Progenitor cell of endocrine pancreas (in vitro differentiated cells): ENCODE measurements around the gene FAM83B. TPM values are rescaled to one million over a fixed set of nuclear protein-coding genes. Genes with fewer than 3 reads are reported as not detected.
"Not testable (repeated sequence)": the region's sequence is repeated elsewhere in the genome, so short reads cannot be mapped to it uniquely, and the experiment has no call there.

Source experiments
- DNase-seq: peaks from one replicate; pipeline ENCODE4 v3.0.0; 2021; ENCODE audit warnings: low spot score; ENCODE audit not compliant: unreplicated experiment
- H3K27ac Mint-ChIP-seq: 2 replicates; pipeline ENCODE4 v1.8.0; 2021; ENCODE audit warnings: mild to moderate bottlenecking, moderate library complexity, mixed read lengths
- H3K27me3 Mint-ChIP-seq: 2 replicates; pipeline ENCODE4 v1.8.0; 2021; ENCODE audit warnings: mixed read lengths
- H3K36me3 Mint-ChIP-seq: 2 replicates; pipeline ENCODE4 v1.8.0; 2022; ENCODE audit warnings: mixed read lengths; ENCODE audit not compliant: insufficient read depth
- H3K4me1 Mint-ChIP-seq: 2 replicates; pipeline ENCODE4 v1.8.0; 2021; ENCODE audit warnings: low read depth, mixed read lengths
- H3K4me3 Mint-ChIP-seq: 2 replicates; pipeline ENCODE4 v1.8.0; 2021; ENCODE audit warnings: low read depth, mild to moderate bottlenecking, moderate library complexity, mixed read lengths
- H3K9me3 Mint-ChIP-seq: 2 replicates; pipeline ENCODE4 v1.8.0; 2021; ENCODE audit warnings: low read depth, mixed read lengths
- CTCF ChIP-seq: fragments of 200-600 bp; sonication (generic); IDR thresholded peaks from one replicate; pipeline ENCODE4 v1.5.0; 2021; ENCODE audit warnings: antibody characterized with exemption, mild to moderate bottlenecking; ENCODE audit not compliant: unreplicated experiment
- total RNA-seq: library from RNA; stranded (reverse); gene quantifications from 2 replicates; pipeline ENCODE4 v1.2.1, GENCODE V29; 2021

FAM83B gene
- total RNA-seq, 1 donor from 2014 or later, result 17.4 TPM

DNA sequence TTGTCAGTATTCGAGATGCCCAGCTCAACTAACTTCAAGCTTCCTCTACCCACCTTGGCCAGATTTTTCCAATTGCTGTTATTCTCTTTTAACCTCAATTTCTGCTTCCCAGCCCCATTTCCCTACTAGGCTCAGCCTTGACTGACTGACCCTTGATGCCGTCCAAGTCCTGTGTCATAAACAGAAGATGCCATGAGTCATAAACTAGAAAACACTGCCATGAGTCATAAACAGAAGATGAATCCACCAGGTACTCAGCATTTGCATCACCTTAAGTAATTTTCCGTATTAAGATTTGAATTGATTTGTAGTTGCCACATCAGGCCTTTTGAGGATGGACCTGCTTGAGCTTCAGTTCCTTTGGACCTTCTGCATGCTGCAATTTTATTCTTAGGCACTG, 123.8 kb downstream of the FAM83B start:
- no peak for TF ChIP-seq CTCF
- DNase-seq, result no peak
- no peak overlapping the region for H3K27ac Mint-ChIP-seq
- no peaks in the 10 kb centered on the region for H3K27me3 Mint-ChIP-seq
- no peaks in the 10 kb centered on the region for H3K36me3 Mint-ChIP-seq
- no peaks in the 10 kb centered on the region for H3K9me3 Mint-ChIP-seq
- no peak overlapping the region for H3K4me3 Mint-ChIP-seq
- H3K4me1 Mint-ChIP-seq, result no peaks in the 10 kb centered on the region

- TF ChIP-seq CTCF, result no peak
- H3K27me3 Mint-ChIP-seq, result no peaks in the 10 kb centered on the region
- no peaks in the 10 kb centered on the region for H3K9me3 Mint-ChIP-seq
- no peak overlapping the region for H3K4me3 Mint-ChIP-seq
- no peaks in the 10 kb centered on the region for H3K4me1 Mint-ChIP-seq
- no peaks in the 10 kb centered on the region for H3K36me3 Mint-ChIP-seq
- DNase-seq, result no peak
- H3K27ac Mint-ChIP-seq, result no peak overlapping the region
These were observed 125.3 kb downstream of the FAM83B start for GRCh38 chr6:54971825-54972224.

DNA sequence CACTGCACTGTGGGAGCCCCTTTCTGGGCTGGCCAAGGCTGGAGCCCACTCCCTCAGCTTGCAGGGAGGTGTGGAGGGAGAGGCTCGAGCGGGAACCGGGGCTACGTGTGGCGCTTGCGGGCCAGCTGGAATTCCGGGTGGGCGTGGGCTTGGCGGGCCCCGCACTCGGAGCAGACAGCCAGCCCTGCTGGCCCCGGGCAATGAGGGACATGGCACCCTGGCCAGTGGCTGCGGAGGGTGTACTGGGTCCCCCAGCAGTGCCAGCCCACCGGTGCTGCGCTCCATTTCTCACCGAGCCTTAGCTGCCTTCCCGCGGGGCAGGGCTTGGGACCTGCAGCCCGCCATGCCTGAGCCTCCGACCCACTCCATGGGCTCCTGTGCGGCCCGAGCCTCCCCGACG, 132.6 kb downstream of the FAM83B start:
- not testable (repeated sequence) for H3K4me3 Mint-ChIP-seq, H3K27ac Mint-ChIP-seq, H3K4me1 Mint-ChIP-seq, H3K9me3 Mint-ChIP-seq, DNase-seq, H3K36me3 Mint-ChIP-seq, H3K27me3 Mint-ChIP-seq

- H3K4me1 Mint-ChIP-seq, result no peaks in the 10 kb centered on the region
- no peaks in the 10 kb centered on the region for H3K36me3 Mint-ChIP-seq
- no peak for TF ChIP-seq CTCF
- no peak for DNase-seq
- no peaks in the 10 kb centered on the region for H3K27me3 Mint-ChIP-seq
- H3K27ac Mint-ChIP-seq, result no peak overlapping the region
- H3K9me3 Mint-ChIP-seq, result peaks cover 7% of the 10 kb centered on the region
- H3K4me3 Mint-ChIP-seq, result no peak overlapping the region
These were observed 134.1 kb downstream of the FAM83B start for GRCh38 chr6:54980511-54981275.

DNA sequence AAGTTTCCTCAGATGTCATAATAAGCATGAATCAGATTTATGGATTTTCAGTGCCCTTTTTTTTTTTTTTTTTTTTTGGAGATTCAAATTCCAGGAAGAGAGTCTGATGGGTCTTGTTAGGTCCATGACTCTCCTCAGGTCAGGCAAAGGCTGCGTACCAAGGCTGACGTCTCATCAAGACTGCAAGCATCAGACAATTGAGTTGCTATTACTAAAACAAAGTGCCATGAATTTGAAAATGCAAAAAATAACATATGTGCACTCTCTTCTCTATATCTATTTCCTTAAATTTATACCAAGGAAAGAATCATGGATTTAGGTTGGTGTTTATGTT, 134.7 kb downstream of the FAM83B start:
- Mint-ChIP-seq H3K9me3 (peaks cover 7% of the 10 kb centered on the region), H3K27me3 (no peaks in the 10 kb centered on the region), H3K36me3 (no peaks in the 10 kb centered on the region), H3K27ac (no peak overlapping the region), H3K4me3 (no peak overlapping the region), H3K4me1 (no peaks in the 10 kb centered on the region)
- no peak for DNase-seq
- no peak for TF ChIP-seq CTCF

DNA sequence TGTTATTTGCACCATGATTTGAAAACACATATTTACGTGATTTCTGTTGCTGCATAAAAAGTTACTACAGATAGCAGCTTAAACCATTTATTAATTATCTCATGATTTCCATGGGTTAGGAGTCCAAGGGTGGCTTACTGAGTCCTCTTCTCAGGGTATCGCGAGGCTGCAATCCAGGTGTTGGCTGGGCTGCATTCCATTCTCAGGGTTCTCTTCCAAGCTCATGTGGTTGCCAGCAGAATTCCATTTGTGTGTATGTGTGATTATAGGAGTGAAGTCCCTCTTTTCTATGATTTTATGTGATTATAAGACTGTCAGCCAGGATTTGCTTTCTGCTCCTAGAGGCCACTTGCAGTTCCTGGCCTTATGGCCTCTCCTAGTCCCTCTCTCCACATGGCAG, 135.1 kb downstream of the FAM83B start:
- Mint-ChIP-seq H3K4me1 (no peaks in the 10 kb centered on the region), H3K36me3 (no peaks in the 10 kb centered on the region), H3K27ac (no peak overlapping the region), H3K9me3 (peaks cover 10% of the 10 kb centered on the region), H3K4me3 (no peak overlapping the region), H3K27me3 (no peaks in the 10 kb centered on the region)
- no peak for TF ChIP-seq CTCF
- no peak for DNase-seq
